Bronchial epithelial cell (primary cell): Measurements from ENCODE around the gene TMC8. TPM values are rescaled to one million over a fixed set of nuclear protein-coding genes. Genes with fewer than 3 reads are reported as not detected.

Source experiments
- DNase-seq: peaks from one replicate; pipeline ENCODE4 v3.0.0-alpha.2; 2010; ENCODE audit warnings: low read depth
- FAIRE-seq: peaks from 2 replicates; lab custom pipeline; 2011; peaks lifted over from hg19 to GRCh38; lab: Jason Lieb, UNC
- H3K27me3 ChIP-seq: 2 replicates; pipeline ENCODE4 v1.5.1; 2011; ENCODE audit warnings: low read length; ENCODE audit not compliant: control insufficient read depth, insufficient read depth
- H3K36me3 ChIP-seq: 2 replicates; pipeline ENCODE4 v1.5.1; 2011; ENCODE audit warnings: low read length; ENCODE audit not compliant: control insufficient read depth, insufficient read depth
- H3K4me3 ChIP-seq: 2 replicates; pipeline ENCODE4 v1.5.1; 2011; ENCODE audit warnings: mild to moderate bottlenecking, low read depth, low read length, control low read depth
- total RNA-seq: library from RNA; depleted of rRNA; stranded (reverse); fragments of >200 nt; gene quantifications from 2 replicates; pipeline ENCODE4 v1.2.1, GENCODE V29; 2014
- TF ChIP-seq, protein P1 (sequence below): IDR thresholded peaks from 2 replicates; pipeline ENCODE4 v1.5.1; 2011; ENCODE audit warnings: mild to moderate bottlenecking, moderate library complexity, low read length, control low read depth, inconsistent platforms; ENCODE audit not compliant: insufficient read depth, severe bottlenecking

The TMC8 gene
- total RNA-seq, 1 donor from 2014 or later: not detected

DNA sequence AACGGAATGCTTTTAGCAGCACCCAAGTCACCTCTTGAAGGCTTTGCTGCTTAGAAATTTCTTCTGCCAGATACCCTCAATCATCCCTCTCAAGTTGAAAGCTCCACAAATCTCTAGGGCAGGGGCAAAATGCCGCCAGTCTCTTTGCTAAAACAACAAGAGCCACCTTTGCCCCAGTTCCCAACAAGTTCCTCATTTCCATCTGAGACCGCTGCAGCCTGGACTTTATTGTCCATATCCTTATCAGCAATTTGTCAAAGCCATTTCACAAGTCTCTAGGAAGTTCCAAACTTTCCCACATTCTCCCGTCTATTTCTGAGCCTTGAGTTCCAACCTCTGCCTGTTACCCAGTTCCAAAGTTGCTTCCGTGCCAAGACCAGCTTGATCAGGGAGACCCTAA lies 29.5 kb upstream of the TMC8 start:
- Histone ChIP-seq H3K36me3 (peaks cover 1% of the 10 kb centered on the region), H3K4me3 (no peak overlapping the region), H3K27me3 (no peaks in the 10 kb centered on the region)
- no peak for FAIRE-seq
- no peak for DNase-seq
- TF ChIP-seq, protein P1, sequence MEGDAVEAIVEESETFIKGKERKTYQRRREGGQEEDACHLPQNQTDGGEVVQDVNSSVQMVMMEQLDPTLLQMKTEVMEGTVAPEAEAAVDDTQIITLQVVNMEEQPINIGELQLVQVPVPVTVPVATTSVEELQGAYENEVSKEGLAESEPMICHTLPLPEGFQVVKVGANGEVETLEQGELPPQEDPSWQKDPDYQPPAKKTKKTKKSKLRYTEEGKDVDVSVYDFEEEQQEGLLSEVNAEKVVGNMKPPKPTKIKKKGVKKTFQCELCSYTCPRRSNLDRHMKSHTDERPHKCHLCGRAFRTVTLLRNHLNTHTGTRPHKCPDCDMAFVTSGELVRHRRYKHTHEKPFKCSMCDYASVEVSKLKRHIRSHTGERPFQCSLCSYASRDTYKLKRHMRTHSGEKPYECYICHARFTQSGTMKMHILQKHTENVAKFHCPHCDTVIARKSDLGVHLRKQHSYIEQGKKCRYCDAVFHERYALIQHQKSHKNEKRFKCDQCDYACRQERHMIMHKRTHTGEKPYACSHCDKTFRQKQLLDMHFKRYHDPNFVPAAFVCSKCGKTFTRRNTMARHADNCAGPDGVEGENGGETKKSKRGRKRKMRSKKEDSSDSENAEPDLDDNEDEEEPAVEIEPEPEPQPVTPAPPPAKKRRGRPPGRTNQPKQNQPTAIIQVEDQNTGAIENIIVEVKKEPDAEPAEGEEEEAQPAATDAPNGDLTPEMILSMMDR: no peak

DNA sequence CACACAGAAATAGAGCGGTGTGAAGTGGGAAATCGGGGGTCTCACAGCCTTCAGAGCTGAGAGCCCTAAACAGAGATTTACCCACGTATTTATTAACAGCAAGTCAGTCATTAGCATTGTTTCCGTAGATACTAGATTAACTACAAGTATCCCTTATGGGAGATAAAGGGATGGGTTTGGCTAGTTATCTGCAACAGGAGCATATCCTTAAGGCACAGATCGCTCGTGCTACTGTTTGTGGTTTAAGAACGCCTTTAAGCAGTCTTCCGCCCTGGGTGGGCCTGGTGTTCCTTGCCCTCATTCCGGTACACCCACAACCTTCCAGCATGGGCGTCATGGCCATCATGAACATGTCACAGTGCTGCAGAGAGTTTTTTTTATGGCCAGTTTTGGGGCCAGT lies 29.0 kb upstream of the TMC8 start:
- Histone ChIP-seq H3K27me3 (no peaks in the 10 kb centered on the region), H3K4me3 (no peak overlapping the region), H3K36me3 (peaks cover 1% of the 10 kb centered on the region)
- DNase-seq (no peak), FAIRE-seq (peak; percentile 43)
- TF ChIP-seq, protein P1: no peak

DNA sequence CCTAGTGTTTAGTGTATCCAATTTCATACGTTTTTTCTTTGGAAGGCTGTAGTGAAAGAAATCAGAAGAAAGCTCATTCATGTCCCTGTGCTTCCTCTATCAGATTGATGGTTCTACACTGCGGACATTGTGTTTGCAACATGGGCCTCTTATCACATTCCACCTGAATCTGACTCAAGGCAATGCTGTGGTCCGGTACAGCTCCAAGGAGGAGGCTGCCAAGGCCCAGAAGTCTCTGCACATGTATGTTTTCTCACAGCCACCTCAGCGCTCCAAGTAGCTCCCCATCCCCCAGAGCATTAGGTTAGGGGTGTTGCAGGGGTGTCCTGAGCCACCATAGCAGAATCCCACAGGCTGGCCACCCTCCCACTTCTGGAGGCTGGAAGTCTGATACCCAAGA lies 27.3 kb upstream of the TMC8 start:
- Histone ChIP-seq H3K27me3 (no peaks in the 10 kb centered on the region), H3K4me3 (no peak overlapping the region), H3K36me3 (peaks cover 1% of the 10 kb centered on the region)
- TF ChIP-seq, protein P1: no peak
- FAIRE-seq (no peak), DNase-seq (no peak)

DNA sequence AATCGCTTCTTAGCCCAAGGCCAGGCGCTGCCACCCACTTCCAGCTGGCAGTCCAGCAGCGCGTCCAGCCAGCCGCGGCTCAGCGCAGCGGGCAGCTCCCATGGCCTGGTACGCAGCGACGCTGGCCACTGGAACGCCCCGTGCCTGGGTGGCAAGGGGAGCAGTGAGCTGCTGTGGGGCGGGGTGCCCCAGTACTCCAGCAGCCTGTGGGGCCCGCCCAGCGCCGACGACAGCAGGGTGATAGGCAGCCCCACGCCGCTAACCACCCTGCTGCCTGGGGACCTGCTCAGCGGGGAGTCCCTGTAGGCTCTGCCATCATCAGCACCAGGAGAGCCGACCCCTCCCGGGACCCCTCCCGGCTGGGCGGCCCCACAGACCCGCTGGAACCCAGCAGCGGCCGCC lies 26.0 kb upstream of the TMC8 start:
- Histone ChIP-seq H3K36me3 (no peaks in the 10 kb centered on the region), H3K4me3 (no peak overlapping the region), H3K27me3 (no peaks in the 10 kb centered on the region)
- DNase-seq (no peak), FAIRE-seq (no peak)
- TF ChIP-seq, protein P1: no peak

DNA sequence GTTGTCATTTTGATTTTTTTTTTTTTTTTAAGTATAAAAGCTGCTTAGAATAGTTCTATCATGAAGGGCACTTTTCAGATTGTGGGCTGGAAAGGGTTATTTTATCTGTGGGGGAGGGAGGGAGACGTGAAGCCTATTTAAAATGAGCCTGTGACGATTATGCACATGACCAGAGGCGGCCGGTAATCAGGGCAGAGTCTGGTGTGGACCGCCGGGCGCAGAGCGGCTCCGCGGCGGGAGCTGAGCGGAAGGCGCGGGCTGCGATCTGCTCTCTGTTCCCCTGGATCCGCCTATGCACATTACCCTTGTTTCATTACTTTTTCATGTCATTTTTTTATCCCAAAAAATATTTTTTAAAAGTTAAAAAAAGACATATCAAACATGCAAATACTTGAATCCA lies 25.5 kb upstream of the TMC8 start:
- H3K36me3 ChIP-seq: no peaks in the 10 kb centered on the region
- no peak for FAIRE-seq
- TF ChIP-seq, protein P1: no peak

DNA sequence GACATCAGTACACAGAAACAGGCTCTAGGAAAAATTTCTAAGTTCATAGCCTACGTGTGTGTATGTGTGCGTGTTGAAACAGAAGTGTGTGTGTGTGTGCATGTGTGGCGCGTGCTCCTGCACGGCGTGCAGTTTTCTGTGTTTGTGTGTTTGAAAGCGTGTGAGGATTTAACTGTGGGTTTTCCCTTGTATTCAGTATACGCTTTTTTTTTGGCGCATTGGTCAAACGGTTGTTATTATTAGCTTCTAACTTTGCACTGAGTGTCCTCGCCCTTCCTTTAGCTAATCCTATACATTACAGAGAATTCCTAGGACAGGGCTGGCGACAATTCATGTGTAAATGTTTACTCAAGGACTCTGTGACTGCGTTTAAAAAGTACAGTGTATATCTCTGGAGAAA lies 25.0 kb upstream of the TMC8 start:
- FAIRE-seq (no peak), DNase-seq (no peak)
- Histone ChIP-seq H3K4me3 (no peak overlapping the region), H3K27me3 (no peaks in the 10 kb centered on the region), H3K36me3 (no peaks in the 10 kb centered on the region)
- TF ChIP-seq, protein P1: no peak

More for the DNA sequence above, 25.5 kb upstream of the TMC8 start:
- H3K4me3 ChIP-seq: no peak overlapping the region
- DNase-seq: no peak
- H3K27me3 ChIP-seq: no peaks in the 10 kb centered on the region
